H54 (cell line): ENCODE measurements around the gene ACOT2.
A peak's percentile ranks its signal among the peaks of the same experiment; 100 is the strongest.
"Not testable (repeated sequence)": the region's sequence is repeated elsewhere in the genome, so short reads cannot be mapped to it uniquely, and the experiment has no call there.

ENCODE experiments used
- DNase-seq: peaks from one replicate; pipeline ENCODE4 v3.0.0; 2011; ENCODE audit warnings: low spot score, mixed read lengths; ENCODE audit not compliant: insufficient read length
- FAIRE-seq: peaks from 3 replicates; lab custom pipeline; 2011; peaks lifted over from hg19 to GRCh38; lab: Jason Lieb, UNC
- POLR2A ChIP-seq: IDR thresholded peaks from 2 replicates; pipeline ENCODE4 v1.6.1; 2011; ENCODE audit warnings: low read depth, mild to moderate bottlenecking, low read length

Gene ACOT2

DNA sequence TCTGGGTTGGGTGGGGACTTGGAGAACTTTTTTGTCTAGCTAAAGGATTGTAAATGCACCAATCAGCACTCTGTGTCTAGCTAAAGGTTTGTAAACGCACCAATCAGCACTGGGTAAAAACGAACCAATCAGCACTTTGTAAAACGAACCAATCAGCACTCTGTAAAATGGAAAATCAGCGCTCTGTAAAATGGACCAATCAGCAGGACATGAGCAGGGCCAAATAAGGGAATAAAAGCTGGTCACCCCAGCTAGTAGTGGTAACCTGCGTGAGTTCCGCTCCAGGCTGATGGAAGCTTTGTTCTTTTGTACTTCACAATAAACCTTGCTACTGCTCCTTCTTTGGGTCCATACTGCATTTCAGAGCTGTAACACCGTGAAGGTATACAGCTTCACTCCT is 1.7 kb upstream of the ACOT2 start:
- DNase-seq (no peak), FAIRE-seq (no peak)
- no peak for TF ChIP-seq POLR2A

DNA sequence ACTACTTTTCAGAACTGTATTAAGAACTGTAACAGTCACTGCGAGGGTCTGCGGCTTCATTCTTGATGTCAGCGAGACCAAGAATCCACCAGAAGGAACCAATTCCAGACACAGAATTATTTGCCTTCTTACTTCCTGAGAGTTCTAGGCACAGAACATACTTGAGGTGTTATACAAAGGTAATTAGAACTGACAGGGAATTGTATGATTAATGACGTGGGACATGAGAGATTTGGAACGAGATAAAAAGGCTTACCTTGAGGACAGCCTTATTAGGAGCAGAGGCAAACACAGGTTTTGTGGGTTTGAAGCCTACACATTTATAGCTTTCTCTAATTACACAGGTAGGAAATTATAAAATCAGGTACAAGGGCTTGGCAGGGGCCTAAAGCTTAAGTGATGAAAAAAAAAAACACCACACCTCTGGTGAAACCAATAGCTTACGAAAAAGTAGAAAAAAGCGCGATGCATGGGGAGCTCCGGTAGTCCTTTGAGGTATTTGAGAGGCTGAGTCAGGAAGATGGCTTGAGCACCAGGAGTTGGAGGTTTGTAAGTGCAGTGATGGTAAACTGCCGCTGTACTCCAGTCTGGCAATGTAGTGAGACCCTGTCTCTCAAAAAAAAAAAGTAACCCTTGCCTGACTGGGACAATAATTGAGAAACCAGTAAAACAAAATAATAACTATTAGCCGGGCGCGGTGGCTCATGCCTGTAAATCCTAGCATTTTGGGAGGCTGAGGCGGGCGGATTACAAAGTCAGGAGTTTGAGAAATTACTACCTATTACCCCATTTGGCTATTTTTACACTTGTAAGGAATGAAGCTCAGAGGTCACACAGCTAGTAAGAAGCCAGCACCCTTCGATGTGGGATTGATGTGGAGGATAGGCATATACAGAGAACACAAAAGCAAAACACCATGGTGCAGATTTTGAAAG is 795 bp upstream of the ACOT2 start:
- DNase-seq (no peak), FAIRE-seq (no peak)
- TF ChIP-seq POLR2A = no peak

DNA sequence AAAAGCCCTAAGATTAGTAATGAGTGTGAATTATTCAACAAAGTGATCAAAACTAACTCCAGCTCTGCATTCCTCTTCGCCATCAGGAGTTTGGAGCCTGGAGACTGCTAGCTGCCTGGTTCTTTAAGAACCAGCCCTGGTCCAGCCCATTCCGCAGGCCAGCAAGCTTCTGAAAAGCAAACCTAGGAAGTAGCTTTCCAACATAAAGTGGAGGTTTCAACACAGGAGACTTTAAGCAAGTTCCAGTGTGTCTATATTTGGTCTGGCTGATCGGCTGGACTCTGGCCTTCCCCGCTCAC is 178 bp upstream of the ACOT2 start:
- not testable (repeated sequence) for DNase-seq, FAIRE-seq

DNA sequence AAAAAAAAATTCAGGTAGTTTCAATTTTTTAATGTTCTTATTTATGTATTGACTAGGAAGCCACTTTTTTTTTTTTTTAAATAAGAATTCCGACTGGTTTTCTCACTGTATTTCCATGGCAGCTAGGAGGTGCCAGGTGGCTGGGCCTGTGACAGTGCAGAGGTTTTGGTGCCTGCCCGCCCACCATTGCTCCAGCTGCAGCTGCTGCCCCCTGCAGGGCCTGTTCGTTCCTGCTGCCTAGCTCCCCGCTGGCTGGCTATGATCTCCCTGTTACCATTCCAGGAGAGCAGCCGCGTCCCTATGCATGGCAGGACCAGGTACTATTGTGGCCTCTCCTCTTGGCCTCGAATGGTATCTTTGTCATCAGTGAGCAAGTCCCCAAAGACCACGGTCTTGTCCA is 1.9 kb downstream of the ACOT2 start:
- not testable (repeated sequence) for DNase-seq
- FAIRE-seq = peak; percentile 69

DNA sequence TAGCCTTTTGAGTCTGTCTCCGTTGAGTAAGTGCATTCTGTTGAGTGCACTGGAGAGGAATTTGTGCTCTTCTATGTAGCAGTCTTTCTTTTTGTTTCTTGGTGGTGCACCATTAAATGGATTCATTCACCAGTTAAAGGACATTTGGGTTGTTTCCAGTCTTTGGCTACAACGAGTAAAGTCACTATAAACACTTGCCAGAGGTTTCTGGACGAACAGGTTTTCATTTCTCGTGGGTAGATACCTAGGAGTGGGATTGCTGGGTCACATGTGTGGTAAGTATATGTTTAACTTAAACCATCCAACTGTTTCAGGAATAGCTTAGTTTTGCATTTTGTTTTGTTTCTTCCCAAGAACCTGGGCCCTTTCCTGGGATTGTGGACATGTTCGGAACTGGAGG is 4.0 kb downstream of the ACOT2 start:
- not testable (repeated sequence) for FAIRE-seq, DNase-seq

DNA sequence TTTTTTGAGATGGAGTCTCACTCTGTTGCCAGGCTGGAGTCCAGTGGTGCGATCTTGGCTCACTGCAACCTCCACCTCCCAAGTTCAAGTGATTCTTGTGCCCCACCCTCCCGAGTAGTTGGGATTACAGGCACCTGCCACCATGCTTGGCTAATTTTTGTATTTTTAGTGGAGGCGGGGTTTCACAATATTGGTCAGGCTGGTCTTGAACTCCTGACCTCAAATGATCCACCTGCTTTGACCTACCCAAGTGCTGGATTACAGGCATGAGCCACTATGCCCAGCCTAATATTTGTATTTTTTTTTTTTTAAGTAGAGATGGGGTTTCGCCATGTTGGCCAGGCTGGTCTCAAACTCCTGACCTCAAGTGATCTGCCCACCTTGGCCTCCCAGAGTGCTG is 4.7 kb downstream of the ACOT2 start:
- not testable (repeated sequence) for FAIRE-seq, DNase-seq

DNA sequence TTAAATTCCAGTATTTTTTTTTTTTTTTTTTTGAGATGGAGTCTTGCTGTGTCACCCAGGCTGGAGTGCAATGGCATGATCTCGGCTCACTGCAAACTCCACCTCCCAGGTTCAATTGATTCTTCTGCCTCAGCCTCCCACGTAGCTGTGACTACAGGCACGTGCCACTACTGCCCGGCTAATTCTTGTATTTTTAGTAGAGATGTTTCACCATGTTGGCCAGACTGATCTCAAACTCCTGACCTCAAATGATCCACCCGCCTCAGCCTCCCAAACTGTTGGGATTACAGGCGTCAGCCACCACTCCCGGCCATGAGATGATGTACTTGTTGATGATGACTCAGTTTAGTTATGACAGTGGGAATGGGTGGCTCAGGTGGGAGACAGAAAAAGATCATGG is 5.2 kb downstream of the ACOT2 start:
- DNase-seq, FAIRE-seq: not testable (repeated sequence)

DNA sequence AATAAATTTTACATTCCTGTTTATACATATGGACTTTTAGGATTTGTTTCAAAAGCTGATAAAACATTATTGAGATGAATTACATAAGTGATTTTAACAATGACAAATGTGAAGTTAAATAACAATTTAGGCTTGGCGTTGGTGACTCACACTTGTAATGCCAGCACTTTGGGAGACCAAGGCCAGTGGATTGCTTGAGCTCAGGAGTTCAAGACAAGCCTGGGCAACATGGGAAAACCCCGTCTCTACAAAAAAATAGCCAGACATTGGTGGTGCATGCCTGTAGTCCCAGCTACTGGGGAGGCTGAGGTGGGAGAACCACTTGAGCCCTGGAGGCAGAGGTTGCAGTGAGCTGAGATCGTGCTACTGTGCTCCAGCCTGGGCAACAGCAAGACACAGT is 7.4 kb downstream of the ACOT2 start:
- peak; percentile 23 for FAIRE-seq
- DNase-seq = no peak
- no peak for TF ChIP-seq POLR2A

DNA sequence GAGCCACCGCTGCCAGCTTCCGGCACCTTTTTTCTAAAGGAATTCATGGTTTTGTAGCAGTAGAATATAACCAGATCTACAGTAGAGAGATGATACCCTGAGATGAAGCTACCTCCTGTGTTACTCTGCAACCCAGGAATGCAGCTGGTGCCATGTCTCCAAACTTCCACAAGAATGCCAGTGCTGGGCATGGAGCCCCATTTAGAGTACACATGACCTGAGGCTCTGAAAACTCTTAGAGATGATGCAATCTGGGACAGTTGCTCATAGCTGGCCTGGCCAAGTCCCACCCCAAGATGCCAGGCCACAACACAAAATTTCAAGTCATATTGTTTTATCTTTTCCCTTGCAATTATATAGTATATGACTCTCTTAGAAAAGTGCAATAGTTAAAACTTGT is 8.2 kb downstream of the ACOT2 start:
- not testable (repeated sequence) for DNase-seq
- FAIRE-seq = peak; percentile 94

DNA sequence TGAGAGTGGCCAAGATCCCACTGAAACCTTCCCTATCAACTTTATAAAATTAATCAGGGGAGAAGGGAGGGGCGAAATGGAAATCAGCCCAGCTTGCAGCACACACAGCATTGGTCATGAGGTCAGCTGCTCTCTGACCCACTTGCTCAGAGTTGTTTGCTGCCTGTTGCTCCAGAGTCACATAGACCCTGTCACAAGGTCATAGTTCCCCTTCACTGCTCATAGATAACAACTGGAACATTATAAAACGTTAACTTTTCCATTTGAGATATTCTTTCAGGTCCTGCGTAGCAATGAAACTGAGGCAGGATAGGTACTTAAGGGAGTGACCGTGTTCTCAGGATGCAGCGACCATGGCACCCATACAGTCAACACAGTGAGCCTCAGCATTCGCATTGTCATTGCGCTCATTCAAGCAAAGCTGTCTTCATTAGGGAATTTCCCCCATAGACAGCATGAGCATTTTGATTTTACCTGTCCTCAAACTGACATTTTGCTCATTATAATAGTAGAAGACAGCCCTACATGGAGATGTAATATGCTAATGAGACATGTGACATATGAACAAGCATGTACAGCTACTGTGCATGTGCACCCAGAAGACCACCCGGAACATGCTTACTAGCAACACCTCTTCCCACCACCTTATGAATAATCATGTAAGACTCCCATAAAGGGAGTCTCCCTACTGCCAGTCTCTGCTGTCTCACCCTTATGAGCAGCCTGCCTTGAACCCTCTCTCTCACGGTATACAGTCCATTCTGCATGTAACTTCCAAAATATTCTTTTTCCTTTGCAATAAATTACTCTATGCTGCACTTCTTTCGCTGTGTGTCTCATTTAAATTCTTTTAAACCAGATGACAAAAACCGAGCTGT is 13.3 kb downstream of the ACOT2 start:
- not testable (repeated sequence) for DNase-seq, FAIRE-seq

DNA sequence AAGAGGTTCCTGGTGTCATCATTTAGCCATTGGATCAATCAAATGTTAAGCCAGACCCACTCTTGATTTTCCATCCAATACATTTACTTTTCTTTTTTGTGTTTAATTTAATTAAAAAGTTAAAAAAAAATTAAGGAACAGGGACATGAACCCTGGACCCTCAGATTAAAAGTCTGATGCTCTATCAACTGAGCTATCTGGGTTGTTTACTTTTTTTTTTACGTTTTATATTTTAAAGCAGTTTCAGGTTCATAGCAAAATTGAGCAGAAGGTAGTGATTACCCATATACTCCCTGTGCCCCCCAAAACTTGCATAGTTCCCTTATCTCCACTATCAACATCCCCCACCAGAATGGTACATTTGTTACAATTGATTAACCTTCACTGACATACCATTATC is 19.7 kb downstream of the ACOT2 start:
- TF ChIP-seq POLR2A = no peak
- FAIRE-seq (no peak), DNase-seq (no peak)

DNA sequence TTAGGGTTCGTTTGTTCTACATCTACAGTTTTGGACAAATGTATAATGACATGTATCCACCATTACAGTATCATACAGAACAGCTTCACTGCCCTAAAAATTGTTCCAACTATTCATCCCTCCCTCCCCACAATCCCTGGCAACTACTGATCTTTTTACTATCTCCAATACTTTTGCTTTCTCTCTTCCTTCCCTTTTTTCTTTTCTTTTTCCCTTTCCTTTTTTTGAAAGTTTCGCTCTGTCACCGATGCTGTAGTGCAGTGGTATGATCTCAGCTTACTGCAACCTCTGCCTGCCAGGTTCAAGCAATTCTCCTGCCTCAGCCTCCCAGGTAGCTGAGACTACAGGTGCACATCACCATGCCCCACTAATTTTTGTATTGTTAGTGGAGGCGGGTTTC is 20.1 kb downstream of the ACOT2 start:
- DNase-seq = no peak
- no peak for FAIRE-seq
- no peak for TF ChIP-seq POLR2A

DNA sequence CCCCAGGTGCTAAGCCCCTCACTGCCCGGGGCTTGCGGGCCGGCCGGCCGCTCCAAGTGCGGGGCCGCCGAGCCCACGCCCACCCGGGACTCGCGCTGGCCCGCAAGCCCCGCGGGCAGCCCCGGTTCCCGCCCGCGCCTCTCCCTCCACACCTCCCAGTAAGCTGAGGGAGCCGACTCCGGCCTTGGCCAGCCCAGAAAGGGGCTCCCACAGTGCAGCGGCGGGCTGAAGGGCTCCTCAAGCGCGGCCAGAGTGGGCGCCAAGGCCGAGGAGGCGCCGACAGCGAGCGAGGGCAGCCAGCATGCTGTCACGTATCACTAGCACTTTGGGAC is 21.6 kb downstream of the ACOT2 start:
- not testable (repeated sequence) for FAIRE-seq

DNA sequence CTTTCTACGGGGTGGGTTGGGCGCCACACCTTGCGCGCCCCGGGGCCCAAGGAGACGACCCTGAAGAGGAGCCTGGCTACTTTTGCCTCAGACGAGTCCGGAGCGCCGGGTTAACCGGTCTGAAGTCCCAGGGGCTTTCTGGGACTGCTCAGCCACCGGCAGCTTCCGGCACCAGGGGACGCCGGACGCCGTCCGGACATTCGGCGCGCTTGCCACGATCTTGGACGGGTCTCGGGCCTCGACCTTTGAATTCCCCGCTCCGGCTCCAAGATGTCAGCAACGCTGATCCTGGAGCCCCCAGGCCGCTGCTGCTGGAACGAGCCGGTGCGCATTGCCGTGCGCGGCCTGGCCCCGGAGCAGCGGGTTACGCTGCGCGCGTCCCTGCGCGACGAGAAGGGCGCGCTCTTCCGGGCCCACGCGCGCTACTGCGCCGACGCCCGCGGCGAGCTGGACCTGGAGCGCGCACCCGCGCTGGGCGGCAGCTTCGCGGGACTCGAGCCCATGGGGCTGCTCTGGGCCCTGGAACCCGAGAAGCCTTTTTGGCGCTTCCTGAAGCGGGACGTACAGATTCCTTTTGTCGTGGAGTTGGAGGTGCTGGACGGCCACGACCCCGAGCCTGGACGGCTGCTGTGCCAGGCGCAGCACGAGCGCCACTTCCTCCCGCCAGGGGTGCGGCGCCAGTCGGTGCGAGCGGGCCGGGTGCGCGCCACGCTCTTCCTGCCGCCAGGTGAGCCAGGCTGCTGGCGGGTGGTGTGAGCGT is 22.9 kb downstream of the ACOT2 start, which contains the start of gene ACOT4:
Gene ACOT4 (plus strand): TSS at position 184 of the 760 bp plus-strand sequence. CDS start 87 bp downstream, at position 271.
- FAIRE-seq (no peak), DNase-seq (no peak)
- no peak for TF ChIP-seq POLR2A

More for the DNA sequence above, 21.6 kb downstream of the ACOT2 start:
- not testable (repeated sequence) for DNase-seq
